NOMO-1 (cell line): ENCODE data around the gene SLC6A19.
"Not testable (repeated sequence)": the region's sequence is repeated elsewhere in the genome, so short reads cannot be mapped to it uniquely, and the experiment has no call there.

Experiments
- DNase-seq, 2 experiments: peaks; one replicate each; lab custom pipeline; 2025; ENCODE audit not compliant: unreplicated experiment in 2 of 2; lab: John Stamatoyannopoulos, UW

Gene SLC6A19

DNA sequence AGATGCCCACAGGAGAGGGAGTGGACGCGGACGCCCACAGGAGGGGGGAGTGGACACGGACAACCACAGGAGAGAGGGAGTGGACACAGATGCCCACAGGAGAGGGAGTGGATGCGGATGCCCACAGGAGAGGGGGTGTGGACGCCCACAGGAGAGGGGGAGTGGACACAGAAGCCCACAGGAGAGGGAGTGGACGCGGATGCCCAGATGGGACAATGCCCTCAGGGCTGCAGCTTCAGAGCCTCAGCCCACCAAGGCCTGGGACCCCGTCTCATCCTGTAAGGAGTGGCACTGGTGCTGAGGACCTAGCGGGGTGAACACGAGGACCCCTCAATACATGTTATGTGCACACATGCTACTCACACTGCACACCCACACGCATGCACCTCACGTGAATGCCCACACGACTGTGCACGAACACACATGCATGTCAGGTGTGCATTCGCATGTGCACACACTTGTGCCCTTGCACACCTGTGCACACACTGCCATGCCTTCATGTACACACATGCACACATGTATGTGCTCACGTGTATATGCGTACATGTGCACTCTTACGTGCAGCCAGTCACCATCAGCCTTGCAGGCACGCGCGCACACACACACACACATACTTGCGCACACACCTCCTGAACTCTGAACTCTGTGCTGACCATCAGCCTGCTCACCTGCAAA lies 58.5 kb downstream of the SLC6A19 start:
- no peak for DNase-seq

DNA sequence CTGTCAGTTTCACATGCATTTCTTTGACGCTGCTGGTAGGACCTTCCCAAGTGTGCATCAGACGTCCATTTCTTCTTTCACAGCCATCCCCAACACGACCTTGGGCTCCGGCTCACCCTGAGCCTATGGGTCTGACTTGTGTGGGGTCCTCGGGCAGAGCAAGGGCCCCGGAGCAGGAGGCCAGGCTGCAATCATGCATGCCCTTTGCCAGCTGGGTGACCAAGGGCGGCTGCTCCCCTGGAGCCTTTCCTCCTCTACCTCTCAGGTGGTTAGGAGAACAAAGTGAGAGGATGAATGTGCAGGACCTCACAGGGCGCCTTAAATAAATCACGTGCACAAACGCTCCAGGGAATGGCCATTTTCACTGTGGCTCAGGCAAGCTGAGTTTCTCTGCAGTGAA lies 60.2 kb downstream of the SLC6A19 start:
- no peak for DNase-seq

DNA sequence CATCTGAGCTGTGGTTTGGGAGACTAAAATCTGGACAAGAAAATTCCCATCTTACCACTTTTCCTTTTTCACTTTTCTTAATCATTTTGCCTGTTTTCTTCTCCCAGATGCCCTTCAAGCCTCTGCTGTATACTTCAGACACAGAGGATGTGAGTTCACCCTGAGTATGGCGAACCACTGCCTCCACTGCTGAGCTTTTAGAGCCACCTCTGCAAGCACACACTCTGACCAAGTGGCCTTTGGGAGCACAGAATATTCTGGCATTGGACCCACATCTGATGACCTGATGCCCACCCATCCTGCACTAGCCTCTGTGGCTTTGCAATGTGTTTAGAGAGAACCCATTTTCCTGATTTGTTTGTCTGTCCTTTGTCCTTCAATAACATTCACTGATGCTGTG lies 61.0 kb downstream of the SLC6A19 start:
- no peak for DNase-seq

DNA sequence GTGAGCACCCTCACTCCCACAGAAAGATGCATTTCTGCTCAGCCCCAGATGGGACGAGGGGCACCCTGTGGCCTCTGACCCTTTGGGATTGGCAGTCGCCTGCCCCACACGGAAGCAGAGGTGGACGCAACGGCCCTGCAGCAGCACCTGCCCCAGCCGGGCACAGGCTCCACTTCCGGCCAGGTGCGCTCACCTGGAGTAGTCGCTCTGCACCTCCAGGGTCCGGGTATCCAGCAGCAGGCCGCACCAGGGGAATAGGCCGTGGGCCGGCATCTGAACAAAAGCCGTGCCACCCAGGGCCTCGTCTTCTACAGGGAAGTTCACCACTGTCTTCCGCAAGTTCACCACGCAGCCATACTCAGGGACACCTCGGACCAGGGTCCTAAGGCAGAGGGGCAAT lies 62.8 kb downstream of the SLC6A19 start:
- no peak for DNase-seq

DNA sequence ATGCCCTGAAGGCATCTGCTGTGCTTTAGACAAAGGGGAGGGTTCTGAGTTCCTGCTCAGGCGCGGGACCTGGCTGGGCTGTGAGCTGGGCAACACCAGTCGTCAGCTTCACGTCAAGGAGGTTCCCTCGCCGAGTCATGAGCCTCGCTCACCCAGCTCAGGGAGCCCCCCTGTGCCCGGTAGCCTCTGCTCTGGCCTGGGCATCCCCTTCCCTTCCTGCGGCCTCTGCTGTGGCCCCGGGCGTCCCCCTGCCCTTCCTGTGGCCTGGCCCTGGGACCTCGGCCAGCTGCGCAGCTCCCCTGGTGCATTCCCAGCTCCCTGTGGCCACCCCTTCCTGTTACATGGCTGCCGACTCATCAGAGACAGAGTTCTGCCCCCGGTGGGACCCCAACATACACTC lies 63.6 kb downstream of the SLC6A19 start:
- DNase-seq = no peak

DNA sequence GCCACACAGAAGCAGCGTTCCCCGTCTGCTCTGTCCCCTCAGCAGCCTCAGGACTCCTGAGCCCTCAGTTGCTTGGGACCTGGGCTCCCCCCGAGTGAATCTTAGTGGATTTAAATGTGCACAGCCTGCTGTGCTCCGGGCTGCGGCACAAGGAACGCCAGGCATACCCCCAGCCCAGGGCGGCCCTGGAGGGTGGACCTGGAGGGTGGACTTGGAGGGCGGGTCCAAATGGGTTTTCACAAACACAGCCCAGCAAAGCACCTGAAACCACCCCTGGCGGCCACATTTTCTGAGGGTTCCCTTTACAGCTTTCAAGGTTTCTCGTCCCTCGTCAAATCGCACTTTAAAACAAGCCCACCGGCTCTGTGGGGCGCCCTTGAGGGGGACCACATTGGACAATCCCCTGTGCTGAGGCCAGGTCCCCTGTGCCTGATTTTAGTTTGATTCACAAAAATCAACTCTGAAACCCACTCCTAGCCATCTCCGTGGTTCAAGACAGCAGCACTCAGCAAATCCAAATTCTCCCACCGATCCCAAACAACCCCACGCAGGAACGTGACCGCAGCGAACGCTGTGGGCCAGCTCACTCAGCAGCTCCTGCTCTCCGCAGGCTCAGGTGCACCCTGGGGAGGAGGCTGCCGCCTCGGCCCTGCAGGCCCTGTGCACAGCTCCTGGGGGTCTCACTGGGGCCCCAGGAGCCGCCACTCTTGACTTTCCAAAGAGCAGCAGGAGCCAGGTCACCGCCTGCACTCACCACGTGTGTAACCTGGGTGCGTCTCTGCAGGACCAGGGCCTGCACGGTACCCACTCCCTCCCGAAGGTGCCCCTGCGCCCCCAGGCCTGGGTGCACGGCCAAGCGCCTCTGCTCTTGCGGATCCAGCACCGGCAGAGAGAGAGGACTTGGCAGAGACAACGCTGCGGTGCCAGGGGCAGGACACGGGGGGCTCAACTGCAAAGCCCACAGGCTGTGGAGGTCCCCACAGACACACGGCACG lies 64.4 kb downstream of the SLC6A19 start:
- DNase-seq = no peak

DNA sequence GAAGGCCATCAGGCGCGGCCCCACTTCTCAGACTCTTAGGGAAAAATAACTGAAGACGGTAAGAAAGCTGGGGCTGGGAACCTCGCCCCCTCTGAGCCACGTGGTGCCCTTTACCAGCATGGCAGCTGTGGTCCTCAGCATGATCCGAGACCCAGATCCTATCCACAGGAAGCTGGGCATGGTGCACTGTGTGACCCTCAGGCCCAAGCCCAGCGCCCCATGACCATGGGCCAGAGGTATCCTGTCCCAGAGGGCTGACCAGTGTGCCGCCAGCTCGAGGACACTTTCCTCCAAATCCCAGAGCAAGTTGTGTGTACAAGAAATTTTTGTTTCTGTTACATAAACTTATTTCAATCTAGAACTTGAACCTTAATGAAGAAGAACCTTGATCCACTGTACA lies 65.4 kb downstream of the SLC6A19 start:
- DNase-seq = no peak

DNA sequence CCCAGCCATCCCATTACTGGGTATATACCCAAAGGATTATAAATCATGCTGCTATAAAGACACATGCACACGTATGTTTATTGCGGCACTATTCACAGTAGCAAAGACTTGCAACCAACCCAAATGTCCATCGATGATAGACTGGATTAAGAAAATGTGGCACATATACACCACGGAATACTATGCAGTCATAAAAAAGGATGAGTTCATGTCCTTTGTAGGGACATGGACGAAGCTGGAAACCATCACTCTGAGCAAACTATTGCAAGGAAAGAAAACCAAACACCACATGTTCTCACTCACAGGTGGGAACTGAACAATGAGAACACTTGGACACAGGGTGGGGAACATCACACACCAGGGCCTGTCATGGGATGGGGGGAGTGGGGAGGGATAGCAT lies 66.1 kb downstream of the SLC6A19 start:
- not testable (repeated sequence) for DNase-seq

DNA sequence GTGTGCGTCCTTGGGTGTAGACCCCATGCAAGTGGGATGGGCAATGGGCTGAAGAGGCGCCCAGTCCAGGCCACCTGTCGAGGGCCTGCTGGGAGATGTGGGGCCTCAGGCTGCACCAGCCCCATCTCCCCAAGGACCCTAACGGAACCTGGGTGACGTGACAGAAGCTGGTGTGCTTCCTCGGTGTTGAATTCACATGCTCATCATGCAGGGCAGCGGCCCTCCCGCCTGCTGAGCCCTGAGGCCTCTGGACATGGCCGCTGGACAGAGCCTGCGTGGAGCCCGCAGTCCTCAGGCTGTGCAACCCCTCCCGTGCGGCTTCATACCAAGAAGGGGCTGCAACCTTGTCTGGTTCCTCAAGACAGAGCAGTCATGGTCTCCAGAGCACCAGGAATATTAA lies 66.7 kb downstream of the SLC6A19 start:
- DNase-seq = no peak

DNA sequence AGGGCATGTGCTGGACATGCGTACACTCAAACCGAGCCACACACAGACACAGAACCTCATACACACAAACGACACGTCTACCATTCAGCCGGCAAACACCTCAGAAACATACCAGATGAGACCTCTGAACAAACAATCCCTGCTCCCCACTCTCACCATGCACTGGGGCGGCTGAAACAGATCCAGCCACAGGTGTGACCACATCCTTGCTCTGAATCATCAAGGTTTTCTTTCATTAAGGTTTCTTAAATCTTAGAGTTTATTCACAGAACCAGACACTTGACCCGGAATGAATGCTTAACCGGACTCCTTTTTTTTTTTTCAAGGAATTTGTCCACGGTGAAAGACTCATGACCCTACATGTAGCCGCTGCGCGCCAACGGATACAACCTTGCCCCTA lies 67.3 kb downstream of the SLC6A19 start:
- DNase-seq = no peak

DNA sequence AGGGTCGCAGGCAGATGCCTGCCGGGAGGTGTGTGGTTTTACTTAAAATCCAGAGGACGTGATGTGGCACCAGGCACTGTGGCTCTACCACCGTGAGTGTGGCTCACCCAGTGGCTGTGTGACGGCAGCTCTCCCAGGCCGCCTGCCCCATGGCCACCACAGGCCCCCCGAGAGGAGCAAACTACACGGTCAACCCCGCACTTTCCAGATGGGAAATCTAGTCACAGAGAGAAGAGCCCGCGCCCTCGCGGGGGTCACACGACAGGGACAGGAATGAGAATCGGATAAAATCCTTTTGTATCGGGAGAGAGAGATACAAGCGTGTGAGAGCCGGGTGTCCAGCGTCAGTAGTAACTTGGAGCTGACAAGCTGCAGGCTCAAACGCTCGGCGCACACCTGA lies 69.0 kb downstream of the SLC6A19 start:
- DNase-seq = no peak

DNA sequence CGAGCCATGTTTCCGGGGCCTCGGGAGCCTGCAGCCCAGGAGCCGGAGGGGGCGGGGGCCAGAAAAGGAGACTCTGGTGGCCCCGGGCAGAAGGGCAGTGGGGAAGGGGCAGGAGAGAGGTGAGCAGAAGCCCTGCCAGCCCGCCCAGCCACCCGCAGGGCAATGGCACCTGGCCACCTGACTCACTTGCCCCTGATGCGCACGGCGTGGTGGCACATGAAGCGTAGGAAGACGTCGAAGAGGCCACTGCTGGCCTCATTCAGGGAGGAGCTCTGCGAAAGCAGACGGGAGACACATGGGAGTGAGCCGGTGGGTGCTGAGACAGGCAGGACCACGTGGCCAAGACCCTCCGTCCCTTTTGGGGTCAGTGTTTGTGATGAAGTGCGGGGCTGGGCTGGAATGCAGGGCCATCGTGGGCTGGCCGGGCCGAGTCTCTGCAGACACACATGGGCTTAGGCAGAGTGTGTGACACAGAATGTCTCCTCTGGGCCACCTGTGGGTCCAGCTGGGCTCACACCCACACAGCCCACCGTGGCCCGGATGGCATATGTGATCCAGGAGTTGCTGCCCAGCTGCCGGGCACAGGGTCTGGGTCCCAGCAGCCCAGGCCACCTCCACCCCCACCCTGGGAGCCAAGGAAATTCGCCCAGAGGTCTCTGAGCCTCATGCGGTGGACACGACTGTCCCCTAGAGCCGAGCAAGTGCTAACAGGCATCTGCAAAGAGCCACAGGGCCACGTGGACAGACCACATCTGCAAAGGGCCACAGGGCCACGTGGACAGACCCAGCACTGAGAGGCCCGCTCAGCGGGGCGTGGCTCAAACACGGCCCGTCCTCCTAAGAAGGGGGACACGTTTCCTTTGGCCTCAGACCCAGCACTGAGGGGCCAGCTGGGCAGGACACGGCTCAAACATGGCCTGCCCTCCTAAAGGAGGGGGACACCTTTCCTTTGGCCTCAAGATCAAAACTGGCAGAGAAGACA lies 69.8 kb downstream of the SLC6A19 start:
- DNase-seq = no peak

DNA sequence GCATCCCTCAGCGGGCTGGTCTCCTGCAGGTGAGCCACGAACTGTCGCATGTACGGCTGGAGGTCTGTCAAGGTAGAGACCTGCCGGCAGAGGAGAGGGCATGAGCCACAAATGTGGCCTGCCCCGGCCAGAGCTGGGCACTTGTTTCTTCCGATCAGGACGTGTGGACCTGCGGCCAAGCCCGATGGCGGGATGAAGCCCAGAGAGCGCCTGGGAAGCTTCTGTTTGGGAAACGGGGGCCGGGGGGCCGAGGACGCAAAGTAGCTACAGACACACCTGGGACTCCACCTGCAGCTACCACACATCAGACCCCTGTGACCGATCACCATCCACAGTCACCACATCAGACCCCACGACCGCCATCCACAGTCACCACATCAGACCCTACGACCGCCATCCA lies 70.8 kb downstream of the SLC6A19 start:
- no peak for DNase-seq

DNA sequence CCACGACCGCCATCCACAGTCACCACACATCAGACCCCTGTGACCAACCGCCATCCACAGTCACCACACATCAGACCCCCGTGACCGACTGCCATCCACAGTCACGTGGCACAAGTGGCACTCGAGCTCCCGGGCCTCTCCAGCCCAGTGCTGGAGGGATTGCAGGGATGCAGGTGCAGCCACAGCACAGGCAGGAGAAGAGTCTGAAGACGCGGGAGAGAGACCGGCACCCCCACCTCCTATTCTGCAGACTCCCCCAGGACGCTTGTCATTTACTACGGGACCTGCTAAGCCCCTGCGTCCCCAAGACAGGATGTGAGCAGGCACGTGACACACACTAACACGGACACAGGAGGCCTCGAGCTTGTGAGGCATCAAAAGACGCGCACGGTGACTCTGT lies 72.3 kb downstream of the SLC6A19 start:
- DNase-seq = no peak

DNA sequence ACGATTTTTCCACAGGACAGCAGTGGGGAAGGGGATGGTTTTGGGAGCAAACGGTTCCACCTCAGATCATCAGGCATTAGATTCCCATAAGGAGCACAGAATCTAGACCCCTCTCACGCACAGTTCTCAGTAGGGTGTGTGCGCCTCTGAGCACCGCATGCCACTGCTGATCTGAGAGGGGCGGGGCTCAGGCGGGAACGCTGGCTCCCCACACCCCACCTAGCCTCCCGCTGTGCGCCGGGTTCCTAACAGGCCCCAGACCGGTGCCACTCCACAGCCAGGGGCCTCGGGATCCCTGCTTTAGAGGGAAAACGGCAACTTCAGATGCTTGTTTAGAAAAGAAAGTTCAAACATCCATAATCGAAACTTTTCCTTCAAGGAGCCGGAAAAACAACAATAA lies 73.1 kb downstream of the SLC6A19 start:
- DNase-seq = no peak
